IMR-90 (cell line): ENCODE data around the gene PPARG. TPM values are rescaled to one million over a fixed set of nuclear protein-coding genes. Genes with fewer than 3 reads are reported as not detected.

Source experiments
- ATAC-seq: fragments of 200-7000 bp; cut with Tn5 transposase; 2 replicates; pipeline ENCODE4 v1.9.1; 2020; ENCODE audit warnings: low read depth, mild to moderate bottlenecking, moderate library complexity
- BruUV-seq: library from RNA; stranded (reverse); fragments of 400-500 nt; replicated peaks from 2 replicates; lab custom pipeline; 2021; lab: Mats Ljungman, UMichigan
- CTCF ChIA-PET: fragments of 300-600 bp; formaldehyde crosslinking; extraction: SDS; loops from one replicate; lab custom pipeline; 2021; ENCODE audit warnings: antibody characterized with exemption; lab: Yijun Ruan, JAX
- POLR2A ChIA-PET: fragments of 300-600 bp; sonication (Branson Sonifier 250); formaldehyde crosslinking; loops from one replicate; lab custom pipeline; 2022; ENCODE audit warnings: antibody characterized with exemption; ENCODE audit not compliant: unreplicated experiment; lab: Charles Lee
- DNase-seq: peaks from one replicate; pipeline ENCODE4 v3.0.0; 2013
- H2AFZ ChIP-seq: replicated peaks from 2 replicates; pipeline ENCODE3; 2013; ENCODE audit warnings: low read length, mild to moderate bottlenecking; ENCODE audit not compliant: poor library complexity
- H2AK5ac ChIP-seq: 2 replicates; pipeline ENCODE4 v1.6.1; 2013; ENCODE audit warnings: low read depth, low read length, inconsistent platforms
- H2AK9ac ChIP-seq: replicated peaks from 2 replicates; pipeline ENCODE3; 2013; ENCODE audit warnings: mild to moderate bottlenecking, low read depth, low read length, moderate library complexity; ENCODE audit not compliant: poor library complexity
- H2BK120ac ChIP-seq: 2 replicates; pipeline ENCODE4 v1.6.1; 2013; ENCODE audit warnings: low read depth, low read length, inconsistent platforms
- H2BK15ac ChIP-seq: 3 replicates; pipeline ENCODE4 v1.6.1; 2013; ENCODE audit warnings: low read depth, low read length, inconsistent platforms
- H2BK20ac ChIP-seq: 2 replicates; pipeline ENCODE4 v1.6.1; 2013; ENCODE audit warnings: low read depth, mild to moderate bottlenecking, inconsistent platforms, low read length, moderate library complexity
- H2BK5ac ChIP-seq: 2 replicates; pipeline ENCODE4 v1.6.1; 2013; ENCODE audit warnings: mild to moderate bottlenecking, low read depth, low read length, inconsistent platforms; ENCODE audit not compliant: poor library complexity, severe bottlenecking
- H3K14ac ChIP-seq: replicated peaks from 2 replicates; pipeline ENCODE4 v1.6.1; 2013; ENCODE audit warnings: low read depth, low read length, inconsistent platforms
- H3K18ac ChIP-seq: 2 replicates; pipeline ENCODE4 v1.6.1; 2013; ENCODE audit warnings: low read depth, low read length, control low read depth
- H3K23ac ChIP-seq: 2 replicates; pipeline ENCODE4 v1.6.1; 2013; ENCODE audit warnings: low read depth, low read length, inconsistent platforms
- H3K27ac ChIP-seq: 2 replicates; pipeline ENCODE4 v1.5.1; 2013; ENCODE audit warnings: mild to moderate bottlenecking, control low read depth, low read length; ENCODE audit not compliant: insufficient read depth
- H3K27me3 ChIP-seq: 2 replicates; pipeline ENCODE4 v1.6.1; 2013; ENCODE audit warnings: low read length; ENCODE audit not compliant: control insufficient read depth, insufficient read depth
- H3K36me3 ChIP-seq: 2 replicates; pipeline ENCODE4 v1.6.1; 2013; ENCODE audit warnings: low read length, mixed read lengths; ENCODE audit not compliant: control insufficient read depth, insufficient read depth
- H3K4ac ChIP-seq: 2 replicates; pipeline ENCODE4 v1.6.1; 2013; ENCODE audit warnings: low read depth, low read length, inconsistent platforms
- H3K4me1 ChIP-seq: 2 replicates; pipeline ENCODE4 v1.6.1; 2013; ENCODE audit warnings: low read length, mixed read lengths; ENCODE audit not compliant: control insufficient read depth, insufficient read depth
- H3K4me2 ChIP-seq: 2 replicates; pipeline ENCODE4 v1.6.1; 2013; ENCODE audit warnings: low read depth, mild to moderate bottlenecking, control low read depth, low read length, moderate library complexity
- H3K4me3 ChIP-seq: 2 replicates; pipeline ENCODE4 v1.5.1; 2013; ENCODE audit warnings: low read depth, mild to moderate bottlenecking, control low read depth, low read length, moderate library complexity; ENCODE audit not compliant: insufficient read depth
- H3K56ac ChIP-seq: 2 replicates; pipeline ENCODE4 v1.6.1; 2013; ENCODE audit warnings: low read length, inconsistent platforms; ENCODE audit not compliant: insufficient read depth; ENCODE audit errors: extremely low read depth
- H3K79me1 ChIP-seq, 2 experiments: 2 replicates each; pipeline ENCODE4 v1.6.1; 2013; ENCODE audit warnings: low read length in 2 of 2, inconsistent platforms in 1 of 2, low read depth in 1 of 2
- H3K9ac ChIP-seq: 2 replicates; pipeline ENCODE4 v1.6.1; 2013; ENCODE audit warnings: low read depth, low read length, control low read depth
- H3K9me1 ChIP-seq: 2 replicates; pipeline ENCODE4 v1.6.1; 2013; ENCODE audit warnings: low read length, inconsistent platforms; ENCODE audit not compliant: insufficient read depth
- H3K9me3 ChIP-seq: 2 replicates; pipeline ENCODE4 v1.6.1; 2013; ENCODE audit warnings: low read length; ENCODE audit not compliant: control insufficient read depth, insufficient read depth
- H4K20me1 ChIP-seq: 2 replicates; pipeline ENCODE4 v1.6.1; 2013; ENCODE audit warnings: low read length, inconsistent platforms; ENCODE audit not compliant: insufficient read depth
- H4K5ac ChIP-seq: 2 replicates; pipeline ENCODE4 v1.6.1; 2013; ENCODE audit warnings: mild to moderate bottlenecking, low read depth, low read length, control low read depth
- H4K8ac ChIP-seq, 2 experiments: 2 replicates each; pipeline ENCODE4 v1.6.1; 2013; ENCODE audit warnings: low read depth in 2 of 2, low read length in 2 of 2, control low read depth in 1 of 2, inconsistent platforms in 1 of 2
- H4K91ac ChIP-seq: 2 replicates; pipeline ENCODE4 v1.6.1; 2013; ENCODE audit warnings: low read depth, low read length, inconsistent platforms; ENCODE audit not compliant: insufficient read depth
- BHLHE40 ChIP-seq: fragments of 150-350 bp; IDR thresholded peaks from 2 replicates; pipeline ENCODE4 v1.6.1; 2016; ENCODE audit warnings: mild to moderate bottlenecking, low read depth, low read length
- CEBPB ChIP-seq: IDR thresholded peaks from 2 replicates; pipeline ENCODE4 v1.6.1; 2012; ENCODE audit warnings: low read depth, low read length, improper control_type of control experiment
- CHD1 ChIP-seq: IDR thresholded peaks from 2 replicates; pipeline ENCODE4 v1.6.1; 2012; ENCODE audit warnings: low read depth, low read length, improper control_type of control experiment
- CTCF ChIP-seq: conservative IDR thresholded peaks from 2 replicates; pipeline ENCODE4 v1.5.1; 2012; ENCODE audit warnings: mild to moderate bottlenecking, low read depth, low read length, improper control_type of control experiment
- ELK1 ChIP-seq: fragments of 150-350 bp; IDR thresholded peaks from 2 replicates; pipeline ENCODE4 v1.6.1; 2016; ENCODE audit warnings: low read depth, mild to moderate bottlenecking, low read length, moderate library complexity, borderline replicate concordance
- FOS ChIP-seq: fragments of 150-350 bp; IDR thresholded peaks from 2 replicates; pipeline ENCODE4 v1.6.1; 2016; ENCODE audit warnings: low read depth, low read length
- MAFK ChIP-seq: IDR thresholded peaks from 2 replicates; pipeline ENCODE4 v1.6.1; 2012; ENCODE audit warnings: low read depth, low read length, improper control_type of control experiment
- MAZ ChIP-seq: IDR thresholded peaks from 2 replicates; pipeline ENCODE4 v1.6.1; 2012; ENCODE audit warnings: low read depth, mild to moderate bottlenecking, low read length, improper control_type of control experiment, moderate library complexity, borderline replicate concordance
- MXI1 ChIP-seq: IDR thresholded peaks from 2 replicates; pipeline ENCODE4 v1.6.1; 2012; ENCODE audit warnings: low read depth, mild to moderate bottlenecking, low read length, moderate library complexity, borderline replicate concordance
- NFE2L2 ChIP-seq: fragments of 150-350 bp; IDR thresholded peaks from 2 replicates; pipeline ENCODE4 v1.6.1; 2016; ENCODE audit warnings: low read depth, mild to moderate bottlenecking, low read length
- RAD21 ChIP-seq: IDR thresholded peaks from 2 replicates; pipeline ENCODE4 v1.6.1; 2012; ENCODE audit warnings: low read length, improper control_type of control experiment
- RCOR1 ChIP-seq: IDR thresholded peaks from 2 replicates; pipeline ENCODE4 v1.6.1; 2012; ENCODE audit warnings: mild to moderate bottlenecking, low read length, improper control_type of control experiment; ENCODE audit not compliant: insufficient replicate concordance
- RFX5 ChIP-seq: IDR thresholded peaks from 2 replicates; pipeline ENCODE4 v1.8.0; 2012; ENCODE audit warnings: low read depth, mild to moderate bottlenecking, low read length, moderate library complexity
- SMC3 ChIP-seq: fragments of 150-350 bp; IDR thresholded peaks from 2 replicates; pipeline ENCODE4 v1.6.1; 2016; ENCODE audit warnings: low read depth, mild to moderate bottlenecking, antibody characterized with exemption, low read length, moderate library complexity
- USF2 ChIP-seq: fragments of 150-350 bp; IDR thresholded peaks from 2 replicates; pipeline ENCODE4 v1.6.1; 2017; ENCODE audit warnings: mild to moderate bottlenecking, antibody characterized with exemption, low read length, low read depth
- dilution Hi-C: fragments of 300-500 bp; cut with HindIII; formaldehyde crosslinking; loops from one replicate; pipeline ENCODE4 v1.14.3; 2018; ENCODE audit warnings: low sequenced_read_pairs; ENCODE audit not compliant: unreplicated experiment
- in situ Hi-C: fragments of 300-500 bp; cut with MboI; formaldehyde crosslinking; loops from 3 replicates; pipeline ENCODE4 v1.14.3; 2019; ENCODE audit warnings: low sequenced_read_pairs, inconsistent platforms, mixed read lengths
- intact Hi-C: fragments of 100-400 bp; cut with micrococcal nuclease; formaldehyde crosslinking; loops from 2 replicates; pipeline ENCODE4 v1.10.0; 2022
- polyA plus RNA-seq, 3 experiments: library from polyadenylated mRNA; depleted of rRNA; stranded (reverse); fragments of >200 nt; gene quantifications; 2 replicates each; pipeline ENCODE4 v1.2.3, GENCODE V29; 2012; ENCODE audit warnings: low replicate concordance in 1 of 3
- total RNA-seq: library from RNA; depleted of rRNA; stranded (reverse); fragments of >200 nt; gene quantifications from 2 replicates; pipeline ENCODE4 v1.2.3, GENCODE V29; 2012

PPARG gene
- total and polyA plus RNA-seq, 2 of the 4 experiments (the other 2 are of a cell fraction), result 11.2 to 23.8 TPM

- H4K5ac ChIP-seq, result no peak overlapping the region
- POLR2A ChIA-PET, result no interaction called here
- no peak overlapping the region for H2BK5ac ChIP-seq
- peaks cover 2% of the 10 kb centered on the region; the same call in 1 of the 2 replicates for H3K4me1 ChIP-seq
- H3K36me3 ChIP-seq, result no peaks in the 10 kb centered on the region
- no peak overlapping the region for H2BK20ac ChIP-seq
- H3K23ac ChIP-seq, result no peak overlapping the region
- no peak overlapping the region for H3K56ac ChIP-seq
- no peak overlapping the region for H3K14ac ChIP-seq
- CTCF ChIA-PET, result no interaction called here
- no peak overlapping the region for H2BK15ac ChIP-seq
- H2BK120ac ChIP-seq, result no peak overlapping the region
- no peak for ATAC-seq
- H3K4me2 ChIP-seq, result no peak overlapping the region
- H3K9me1 ChIP-seq, result no peaks in the 10 kb centered on the region
- H2AK5ac ChIP-seq, result no peak overlapping the region
- H3K79me1 ChIP-seq, result peaks cover 0 to 4% of the 10 kb centered on the region in 2 experiments; a peak in 1 of 4 replicates
- no peak overlapping the region for H3K27ac ChIP-seq
- H3K4me3 ChIP-seq, result no peak overlapping the region
- no peak overlapping the region for H2AFZ ChIP-seq
- H3K9me3 ChIP-seq, result no peaks in the 10 kb centered on the region
- no peak overlapping the region for H3K18ac ChIP-seq
- H3K27me3 ChIP-seq, result no peaks in the 10 kb centered on the region
- no peak overlapping the region for H4K91ac ChIP-seq
- H4K8ac ChIP-seq, result no peak overlapping the region
- no peak overlapping the region for H3K9ac ChIP-seq
- no peak overlapping the region for H3K4ac ChIP-seq
- DNase-seq, result no peak
- dilution Hi-C loops (no loop called here), intact Hi-C loops (no loop called here), in situ Hi-C loops (no loop called here)
- H2AK9ac ChIP-seq, result no peak overlapping the region
- no peaks in the 10 kb centered on the region for H4K20me1 ChIP-seq
- TF ChIP-seq BHLHE40 (no peak), ELK1 (no peak), MAFK (no peak), RCOR1 (no peak), CHD1 (no peak), NFE2L2 (no peak), RFX5 (no peak), RAD21 (no peak), FOS (no peak), CEBPB (no peak), MAZ (no peak), MXI1 (no peak), CTCF (no peak), SMC3 (no peak), USF2 (no peak)
- BruUV-seq, result no TSS peak
Observed at GRCh38 chr3:12342151-12342550, 53.3 kb downstream of the PPARG start.
